SK-N-MC (cell line): ENCODE measurements around the gene AQP6.
A peak's percentile ranks its signal among the peaks of the same experiment; 100 is the strongest.
"Not testable (repeated sequence)": the region's sequence is repeated elsewhere in the genome, so short reads cannot be mapped to it uniquely, and the experiment has no call there.

Experiments
- DNase-seq: peaks from one replicate; pipeline ENCODE4 v3.0.0-alpha.2; 2011; ENCODE audit warnings: low read depth, low spot score
- H3K27ac ChIP-seq: fragments of 200-600 bp; sonication (generic); 2 replicates; pipeline ENCODE4 v1.5.1; 2016; ENCODE audit warnings: mixed run types
- H3K36me3 ChIP-seq: fragments of 200-600 bp; sonication (generic); 2 replicates; pipeline ENCODE4 v1.6.1; 2017; ENCODE audit warnings: antibody characterized with exemption, low read length, mixed read lengths; ENCODE audit not compliant: insufficient read depth
- H3K4me3 ChIP-seq: fragments of 200-600 bp; sonication (generic); 2 replicates; pipeline ENCODE4 v1.5.1; 2016
- H3K9ac ChIP-seq: fragments of 200-600 bp; sonication (generic); 2 replicates; pipeline ENCODE4 v1.8.0; 2017; ENCODE audit warnings: mixed run types, mixed read lengths; ENCODE audit not compliant: insufficient read length
- H3K9me3 ChIP-seq: fragments of 200-600 bp; sonication (generic); 2 replicates; pipeline ENCODE4 v1.6.1; 2017; ENCODE audit warnings: low read depth, mild to moderate bottlenecking, antibody characterized with exemption, low read length, moderate library complexity, mixed read lengths
- EZH2 ChIP-seq: fragments of 200-600 bp; sonication (generic); IDR thresholded peaks from one replicate; pipeline ENCODE4 v1.6.1; 2017; ENCODE audit warnings: antibody characterized with exemption
- FOXP2 ChIP-seq: optimal IDR thresholded peaks from 2 replicates; pipeline ENCODE3; 2011; ENCODE audit warnings: mild to moderate bottlenecking, moderate library complexity; ENCODE audit not compliant: insufficient read depth; ENCODE audit errors: extremely low read length, control extremely low read depth
- POLR2AphosphoS5 ChIP-seq: IDR thresholded peaks from 2 replicates; pipeline ENCODE4 v1.6.1; 2012; ENCODE audit warnings: mild to moderate bottlenecking, low read depth, low read length, borderline replicate concordance

AQP6 gene

DNA sequence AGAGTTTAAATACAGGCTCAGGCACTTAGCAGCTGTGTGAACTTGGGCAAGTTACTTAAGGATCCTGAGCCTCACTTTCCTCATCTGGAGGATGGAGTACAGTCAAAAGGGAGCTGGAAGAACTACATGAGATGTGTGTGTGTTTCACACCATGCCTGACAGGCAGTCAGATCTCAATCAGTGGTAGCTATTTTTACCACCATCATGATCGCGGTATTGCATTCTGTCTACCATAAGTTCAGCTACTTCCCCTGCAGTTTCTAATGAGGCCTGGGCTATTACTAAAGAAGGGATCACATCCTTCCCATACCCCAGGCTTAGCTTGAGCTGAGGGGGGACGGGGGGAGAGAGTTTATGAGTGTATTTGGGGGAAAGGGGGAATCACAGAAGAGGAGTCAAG is 7.0 kb downstream of the AQP6 start:
- H3K36me3 ChIP-seq, result no peaks in the 10 kb centered on the region
- TF ChIP-seq POLR2AphosphoS5 (no peak), EZH2 (no peak), FOXP2 (no peak)
- DNase-seq, result no peak
- H3K9me3 ChIP-seq, result no peaks in the 10 kb centered on the region
- H3K4me3 ChIP-seq, result no peak overlapping the region
- H3K9ac ChIP-seq, result no peak overlapping the region
- H3K27ac ChIP-seq, result no peak overlapping the region

DNA sequence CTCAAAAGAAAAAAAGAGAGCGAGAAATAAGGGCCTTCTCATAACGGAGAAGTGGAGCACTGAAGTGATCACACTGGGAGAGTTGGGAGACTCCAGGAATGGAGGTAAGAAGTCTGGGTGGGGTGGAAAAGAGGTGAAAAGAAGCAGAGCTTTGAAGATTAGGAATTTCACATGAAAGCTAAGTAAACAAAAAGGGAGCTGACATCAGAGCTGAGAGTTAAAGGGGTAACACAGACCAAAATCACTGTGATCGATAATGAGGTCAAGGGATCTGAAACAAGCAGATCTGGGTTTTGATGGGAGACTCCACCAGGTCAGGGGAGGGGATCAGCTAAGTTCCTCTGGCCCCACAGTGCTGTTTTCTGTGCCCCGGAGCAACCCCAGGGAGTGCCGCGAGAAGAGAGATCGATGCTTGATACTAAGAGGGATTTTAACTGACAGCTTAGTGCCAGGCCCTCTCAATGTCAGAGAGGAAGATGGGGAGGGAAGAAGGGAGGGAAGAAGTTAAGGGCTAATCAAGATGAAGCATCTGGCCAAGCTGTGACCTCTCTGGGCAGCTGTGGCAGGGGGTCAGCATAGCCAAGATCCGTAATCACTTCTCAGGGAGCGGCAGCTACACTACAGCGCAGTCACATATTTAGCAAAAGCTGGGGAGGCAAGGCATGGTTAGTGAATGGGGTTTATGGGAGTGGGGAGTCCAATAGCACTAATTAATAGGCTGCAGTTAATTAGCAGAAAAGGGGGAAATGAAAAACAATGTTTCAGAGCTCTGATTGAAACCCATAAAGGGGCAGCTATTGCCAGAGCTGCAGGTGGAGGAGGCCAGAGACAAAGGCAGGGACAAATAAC is 8.0 kb downstream of the AQP6 start:
- Histone ChIP-seq H3K9me3 (no peaks in the 10 kb centered on the region), H3K36me3 (no peaks in the 10 kb centered on the region), H3K27ac (no peak overlapping the region), H3K4me3 (no peak overlapping the region), H3K9ac (no peak overlapping the region)
- no peak for TF ChIP-seq POLR2AphosphoS5
- no peak for TF ChIP-seq FOXP2
- no peak for TF ChIP-seq EZH2
- DNase-seq, result no peak

DNA sequence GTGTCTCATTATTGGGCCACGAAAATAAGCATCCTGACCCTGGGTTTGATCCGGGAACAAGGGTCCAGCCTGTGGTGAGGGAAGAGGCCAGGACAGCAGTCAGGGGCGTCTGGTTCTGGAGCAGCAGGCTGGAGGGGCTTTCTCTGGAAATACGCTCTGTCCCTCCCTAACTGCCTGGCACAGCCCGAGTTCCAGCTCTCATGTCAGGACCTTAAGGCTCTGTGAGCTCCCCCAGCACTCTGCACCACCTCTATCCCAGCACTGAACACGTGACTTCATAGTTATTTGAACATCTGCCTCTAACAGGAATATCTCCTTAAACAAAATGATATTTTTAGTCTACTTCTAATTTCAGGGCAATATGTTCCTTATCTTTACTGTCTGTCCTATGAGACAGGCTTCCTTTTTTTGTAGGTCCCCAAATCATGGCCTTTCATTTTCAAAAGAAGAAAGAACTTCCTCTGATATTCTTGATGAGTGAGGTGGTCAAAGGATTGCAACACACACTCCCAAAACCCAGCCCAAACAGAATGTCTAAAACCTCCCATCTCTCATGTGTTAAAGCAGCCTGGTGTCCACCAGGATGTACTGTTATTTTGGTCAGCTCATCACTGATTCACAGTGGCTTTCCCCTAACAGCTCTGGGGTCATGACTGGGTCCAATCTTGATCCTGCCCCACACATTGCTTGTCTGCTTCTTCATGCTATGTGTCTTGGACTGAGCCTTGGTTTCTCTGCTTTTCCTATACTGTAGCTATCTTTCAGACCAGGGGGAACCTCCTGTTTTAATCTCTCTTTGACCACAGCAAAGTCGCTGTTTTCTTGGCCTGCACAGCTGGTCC is 9.7 kb downstream of the AQP6 start:
- H3K9ac ChIP-seq, result no peak overlapping the region
- peaks cover 5% of the 10 kb centered on the region for H3K36me3 ChIP-seq
- DNase-seq, result no peak
- H3K27ac ChIP-seq, result no peak overlapping the region
- H3K4me3 ChIP-seq, result no peak overlapping the region
- TF ChIP-seq FOXP2 (no peak), EZH2 (no peak), POLR2AphosphoS5 (no peak)
- no peaks in the 10 kb centered on the region for H3K9me3 ChIP-seq

DNA sequence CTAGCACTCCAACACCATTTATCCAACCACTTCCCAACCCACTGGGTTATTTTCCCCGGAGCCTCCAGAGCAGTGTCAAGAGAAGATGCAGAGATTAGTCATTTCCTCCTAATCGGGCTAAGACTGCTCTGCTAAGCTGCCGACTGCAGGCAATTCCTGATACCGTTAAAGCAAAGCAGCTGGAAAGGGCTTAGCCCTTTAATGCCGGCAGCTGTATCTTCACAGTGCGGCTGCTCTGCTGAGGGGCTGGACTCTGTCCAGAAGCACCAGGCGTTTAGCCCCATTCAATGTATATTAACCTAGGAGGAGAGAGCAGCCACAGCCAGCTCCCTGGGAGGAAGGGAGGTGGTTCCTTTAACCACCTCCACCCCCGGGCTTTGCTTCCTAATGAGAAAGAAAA is 11.1 kb downstream of the AQP6 start:
- no peaks in the 10 kb centered on the region for H3K9me3 ChIP-seq
- TF ChIP-seq EZH2 (no peak), POLR2AphosphoS5 (no peak), FOXP2 (no peak)
- H3K27ac ChIP-seq, result peak overlapping the region; percentile 66; the same call in 1 of the 2 replicates
- H3K4me3 ChIP-seq, result peak overlapping the region; percentile 34; the same call in 1 of the 2 replicates
- H3K36me3 ChIP-seq, result peaks cover 19% of the 10 kb centered on the region
- peak; percentile 18 for DNase-seq
- H3K9ac ChIP-seq, result no peak overlapping the region

DNA sequence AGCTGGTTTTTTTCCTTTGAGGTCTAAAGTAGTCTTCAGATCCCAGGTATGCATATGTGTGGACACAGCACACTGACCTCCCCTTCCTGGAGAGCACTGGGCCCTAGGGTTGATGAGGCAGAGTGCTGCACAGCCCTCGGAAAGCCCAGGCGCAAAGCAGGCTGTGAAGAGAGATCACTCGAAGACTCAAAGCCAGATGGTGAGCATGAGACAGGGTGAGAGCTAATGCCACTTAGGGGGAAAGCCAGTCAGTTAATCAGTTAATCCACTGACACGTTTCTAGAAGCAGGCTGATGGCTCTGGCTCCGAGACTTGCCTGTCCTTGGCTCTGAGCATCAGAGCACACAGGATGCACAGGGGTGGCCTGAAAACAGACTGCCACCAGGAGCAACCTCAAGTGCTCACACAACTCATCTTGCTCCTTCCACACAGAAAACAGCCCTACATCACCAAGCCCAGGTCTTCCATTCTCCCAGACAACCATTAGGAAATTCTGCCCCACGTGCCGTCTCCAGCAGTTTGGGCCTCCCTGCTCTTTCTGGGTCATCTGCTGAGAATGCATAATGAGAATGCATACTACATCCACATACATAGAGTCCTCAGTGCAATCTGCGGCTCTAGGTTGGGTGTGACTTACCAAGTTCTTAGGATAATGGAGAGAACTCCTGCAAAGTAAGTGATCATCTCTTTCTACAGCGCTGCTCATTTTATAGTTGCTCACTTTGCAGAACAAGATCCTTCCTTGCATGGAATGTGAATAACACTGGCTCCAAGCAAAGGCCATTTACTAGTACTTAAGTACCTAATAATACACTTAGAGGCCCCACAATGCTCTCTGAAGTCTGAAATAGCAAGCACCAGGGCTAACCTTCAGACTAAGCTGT is 12.0 kb downstream of the AQP6 start:
- TF ChIP-seq EZH2 (no peak), POLR2AphosphoS5 (no peak), FOXP2 (no peak)
- Histone ChIP-seq H3K4me3 (0 out of 2 replicates have a peak overlapping the region, but pooled peaks have one; percentile 34), H3K27ac (peak overlapping the region; percentile 66; the same call in 1 of the 2 replicates), H3K9me3 (no peaks in the 10 kb centered on the region), H3K9ac (no peak overlapping the region), H3K36me3 (peaks cover 28% of the 10 kb centered on the region)
- no peak for DNase-seq

DNA sequence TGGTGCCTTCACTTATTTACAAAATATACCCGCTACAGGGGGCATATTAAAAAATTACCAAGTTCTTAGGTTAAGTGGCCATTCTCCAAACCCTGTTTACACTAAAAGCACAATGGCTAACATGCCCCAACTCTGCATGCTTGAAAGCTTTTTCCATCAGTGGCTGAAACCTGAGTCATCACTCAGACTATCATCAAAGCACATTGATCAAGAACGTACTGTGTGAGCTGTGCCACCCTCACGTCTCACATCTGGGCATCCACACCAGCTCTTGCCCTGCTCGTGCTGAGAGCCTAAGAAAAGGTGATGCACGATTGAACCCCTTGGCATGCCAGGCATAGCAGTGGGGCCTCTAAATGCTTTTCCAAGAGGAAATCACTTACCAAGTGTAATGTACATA is 13.2 kb downstream of the AQP6 start:
- H3K9ac ChIP-seq, result no peak overlapping the region
- no peaks in the 10 kb centered on the region for H3K9me3 ChIP-seq
- TF ChIP-seq POLR2AphosphoS5, result no peak
- TF ChIP-seq FOXP2, result no peak
- TF ChIP-seq EZH2, result no peak
- peaks cover 40% of the 10 kb centered on the region for H3K36me3 ChIP-seq
- no peak for DNase-seq
- H3K27ac ChIP-seq, result no peak overlapping the region
- H3K4me3 ChIP-seq, result no peak overlapping the region

DNA sequence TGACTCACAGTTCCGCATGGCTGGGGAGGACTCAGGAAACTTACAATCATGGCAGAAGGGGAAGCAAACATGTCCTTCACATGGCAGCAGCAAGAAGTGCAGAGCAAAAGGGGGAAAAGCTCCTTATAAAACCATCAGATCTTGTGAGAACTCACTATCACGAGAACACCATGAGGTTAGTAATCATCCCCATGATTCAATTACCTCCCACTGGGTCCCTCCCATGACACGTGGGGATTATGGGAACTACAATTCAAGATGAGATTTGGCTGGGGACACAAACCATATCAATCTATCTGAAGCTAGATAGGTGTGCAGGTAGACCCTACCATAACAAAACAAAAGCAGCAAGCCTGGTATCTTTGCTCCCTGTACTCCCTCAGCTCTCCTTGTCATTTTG is 13.7 kb downstream of the AQP6 start:
- peaks cover 42% of the 10 kb centered on the region for H3K36me3 ChIP-seq
- not testable (repeated sequence) for H3K9ac ChIP-seq, DNase-seq, H3K4me3 ChIP-seq, H3K9me3 ChIP-seq, H3K27ac ChIP-seq
